ENCODE results near the gene ARHGAP25. TPM values are rescaled to one million over a fixed set of nuclear protein-coding genes. Genes with fewer than 3 reads are reported as not detected.

ARHGAP25 gene
- total and polyA plus RNA-seq, 2 experiments from 2014 or later: 1.9 to 2.0 TPM

GRCh38 chr2:68861330-68861729 is 126.7 kb downstream of the ARHGAP25 start (continued):
- TF ChIP-seq, protein P1, sequence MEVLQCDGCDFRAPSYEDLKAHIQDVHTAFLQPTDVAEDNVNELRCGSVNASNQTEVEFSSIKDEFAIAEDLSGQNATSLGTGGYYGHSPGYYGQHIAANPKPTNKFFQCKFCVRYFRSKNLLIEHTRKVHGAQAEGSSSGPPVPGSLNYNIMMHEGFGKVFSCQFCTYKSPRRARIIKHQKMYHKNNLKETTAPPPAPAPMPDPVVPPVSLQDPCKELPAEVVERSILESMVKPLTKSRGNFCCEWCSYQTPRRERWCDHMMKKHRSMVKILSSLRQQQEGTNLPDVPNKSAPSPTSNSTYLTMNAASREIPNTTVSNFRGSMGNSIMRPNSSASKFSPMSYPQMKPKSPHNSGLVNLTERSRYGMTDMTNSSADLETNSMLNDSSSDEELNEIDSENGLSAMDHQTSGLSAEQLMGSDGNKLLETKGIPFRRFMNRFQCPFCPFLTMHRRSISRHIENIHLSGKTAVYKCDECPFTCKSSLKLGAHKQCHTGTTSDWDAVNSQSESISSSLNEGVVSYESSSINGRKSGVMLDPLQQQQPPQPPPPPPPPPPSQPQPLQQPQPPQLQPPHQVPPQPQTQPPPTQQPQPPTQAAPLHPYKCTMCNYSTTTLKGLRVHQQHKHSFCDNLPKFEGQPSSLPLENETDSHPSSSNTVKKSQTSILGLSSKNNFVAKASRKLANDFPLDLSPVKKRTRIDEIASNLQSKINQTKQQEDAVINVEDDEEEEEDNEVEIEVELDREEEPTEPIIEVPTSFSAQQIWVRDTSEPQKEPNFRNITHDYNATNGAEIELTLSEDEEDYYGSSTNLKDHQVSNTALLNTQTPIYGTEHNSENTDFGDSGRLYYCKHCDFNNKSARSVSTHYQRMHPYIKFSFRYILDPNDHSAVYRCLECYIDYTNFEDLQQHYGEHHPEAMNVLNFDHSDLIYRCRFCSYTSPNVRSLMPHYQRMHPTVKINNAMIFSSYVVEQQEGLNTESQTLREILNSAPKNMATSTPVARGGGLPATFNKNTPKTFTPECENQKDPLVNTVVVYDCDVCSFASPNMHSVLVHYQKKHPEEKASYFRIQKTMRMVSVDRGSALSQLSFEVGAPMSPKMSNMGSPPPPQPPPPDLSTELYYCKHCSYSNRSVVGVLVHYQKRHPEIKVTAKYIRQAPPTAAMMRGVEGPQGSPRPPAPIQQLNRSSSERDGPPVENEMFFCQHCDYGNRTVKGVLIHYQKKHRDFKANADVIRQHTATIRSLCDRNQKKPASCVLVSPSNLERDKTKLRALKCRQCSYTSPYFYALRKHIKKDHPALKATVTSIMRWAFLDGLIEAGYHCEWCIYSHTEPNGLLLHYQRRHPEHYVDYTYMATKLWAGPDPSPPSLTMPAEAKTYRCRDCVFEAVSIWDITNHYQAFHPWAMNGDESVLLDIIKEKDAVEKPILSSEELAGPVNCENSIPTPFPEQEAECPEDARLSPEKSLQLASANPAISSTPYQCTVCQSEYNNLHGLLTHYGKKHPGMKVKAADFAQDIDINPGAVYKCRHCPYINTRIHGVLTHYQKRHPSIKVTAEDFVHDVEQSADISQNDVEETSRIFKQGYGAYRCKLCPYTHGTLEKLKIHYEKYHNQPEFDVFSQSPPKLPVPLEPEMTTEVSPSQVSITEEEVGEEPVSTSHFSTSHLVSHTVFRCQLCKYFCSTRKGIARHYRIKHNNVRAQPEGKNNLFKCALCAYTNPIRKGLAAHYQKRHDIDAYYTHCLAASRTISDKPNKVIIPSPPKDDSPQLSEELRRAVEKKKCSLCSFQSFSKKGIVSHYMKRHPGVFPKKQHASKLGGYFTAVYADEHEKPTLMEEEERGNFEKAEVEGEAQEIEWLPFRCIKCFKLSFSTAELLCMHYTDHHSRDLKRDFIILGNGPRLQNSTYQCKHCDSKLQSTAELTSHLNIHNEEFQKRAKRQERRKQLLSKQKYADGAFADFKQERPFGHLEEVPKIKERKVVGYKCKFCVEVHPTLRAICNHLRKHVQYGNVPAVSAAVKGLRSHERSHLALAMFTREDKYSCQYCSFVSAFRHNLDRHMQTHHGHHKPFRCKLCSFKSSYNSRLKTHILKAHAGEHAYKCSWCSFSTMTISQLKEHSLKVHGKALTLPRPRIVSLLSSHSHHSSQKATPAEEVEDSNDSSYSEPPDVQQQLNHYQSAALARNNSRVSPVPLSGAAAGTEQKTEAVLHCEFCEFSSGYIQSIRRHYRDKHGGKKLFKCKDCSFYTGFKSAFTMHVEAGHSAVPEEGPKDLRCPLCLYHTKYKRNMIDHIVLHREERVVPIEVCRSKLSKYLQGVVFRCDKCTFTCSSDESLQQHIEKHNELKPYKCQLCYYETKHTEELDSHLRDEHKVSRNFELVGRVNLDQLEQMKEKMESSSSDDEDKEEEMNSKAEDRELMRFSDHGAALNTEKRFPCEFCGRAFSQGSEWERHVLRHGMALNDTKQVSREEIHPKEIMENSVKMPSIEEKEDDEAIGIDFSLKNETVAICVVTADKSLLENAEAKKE (CRISPR knock-in tag; IDR thresholded peaks at IDR 0.05): no peak
- no peak for TF ChIP-seq ETS1 (IDR thresholded peaks at IDR 0.05)

GRCh38 chr2:68862889-68863288 is 128.3 kb downstream of the ARHGAP25 start:
- Histone ChIP-seq H4K20me1 (replicated peaks; ENCODE audit: insufficient read depth) (no peaks in the 10 kb centered on the region), H3K79me2 (replicated peaks; ENCODE audit: insufficient read depth) (no peaks in the 10 kb centered on the region), H3K9me2 (ENCODE audit: insufficient read depth) (peaks cover 22% of the 10 kb centered on the region), H2AFZ (no peak overlapping the region), H3K27me3 (ENCODE audit: insufficient read depth) (no peaks in the 10 kb centered on the region), H3K4me3 (no peak overlapping the region), H3K4me1 (ENCODE audit: insufficient read depth) (peaks cover 23% of the 10 kb centered on the region), H3K4me2 (peak overlapping the region; percentile 32; the same call in 1 of the 2 replicates), H3K27ac (ENCODE audit: low read depth) (no peak overlapping the region), H3K36me3 (ENCODE audit: insufficient read depth) (no peaks in the 10 kb centered on the region), H3F3A (replicated peaks; ENCODE audit: low read depth) (no peaks in the 10 kb centered on the region)
- peaks cover 19% of the 10 kb centered on the region for H3K4me1 Mint-ChIP-seq
- no peak overlapping the region for H3K4me3 Mint-ChIP-seq
- H3K27ac Mint-ChIP-seq: no peak overlapping the region
- TF ChIP-seq, protein P2, sequence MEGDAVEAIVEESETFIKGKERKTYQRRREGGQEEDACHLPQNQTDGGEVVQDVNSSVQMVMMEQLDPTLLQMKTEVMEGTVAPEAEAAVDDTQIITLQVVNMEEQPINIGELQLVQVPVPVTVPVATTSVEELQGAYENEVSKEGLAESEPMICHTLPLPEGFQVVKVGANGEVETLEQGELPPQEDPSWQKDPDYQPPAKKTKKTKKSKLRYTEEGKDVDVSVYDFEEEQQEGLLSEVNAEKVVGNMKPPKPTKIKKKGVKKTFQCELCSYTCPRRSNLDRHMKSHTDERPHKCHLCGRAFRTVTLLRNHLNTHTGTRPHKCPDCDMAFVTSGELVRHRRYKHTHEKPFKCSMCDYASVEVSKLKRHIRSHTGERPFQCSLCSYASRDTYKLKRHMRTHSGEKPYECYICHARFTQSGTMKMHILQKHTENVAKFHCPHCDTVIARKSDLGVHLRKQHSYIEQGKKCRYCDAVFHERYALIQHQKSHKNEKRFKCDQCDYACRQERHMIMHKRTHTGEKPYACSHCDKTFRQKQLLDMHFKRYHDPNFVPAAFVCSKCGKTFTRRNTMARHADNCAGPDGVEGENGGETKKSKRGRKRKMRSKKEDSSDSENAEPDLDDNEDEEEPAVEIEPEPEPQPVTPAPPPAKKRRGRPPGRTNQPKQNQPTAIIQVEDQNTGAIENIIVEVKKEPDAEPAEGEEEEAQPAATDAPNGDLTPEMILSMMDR (conservative IDR thresholded peaks at IDR 0.05; ENCODE audit: low read depth in 2 of 2): no peak
- no peak for ATAC-seq
- no peak for DNase-seq (ENCODE audit: low spot score)
- H3K9me3 Mint-ChIP-seq: no peaks in the 10 kb centered on the region
- peaks cover 1% of the 10 kb centered on the region for H3K27me3 Mint-ChIP-seq (ENCODE audit: insufficient read depth, low read depth, poor library complexity)
- no peaks in the 10 kb centered on the region for H3K36me3 Mint-ChIP-seq (ENCODE audit: low read depth)
